ENCODE measurements around the gene ZNF217. TPM values are rescaled to one million over a fixed set of nuclear protein-coding genes. Genes with fewer than 3 reads are reported as not detected.

Gene ZNF217
- total RNA-seq, 1 experiment from 2014 or later, result 33.8 TPM

DNA sequence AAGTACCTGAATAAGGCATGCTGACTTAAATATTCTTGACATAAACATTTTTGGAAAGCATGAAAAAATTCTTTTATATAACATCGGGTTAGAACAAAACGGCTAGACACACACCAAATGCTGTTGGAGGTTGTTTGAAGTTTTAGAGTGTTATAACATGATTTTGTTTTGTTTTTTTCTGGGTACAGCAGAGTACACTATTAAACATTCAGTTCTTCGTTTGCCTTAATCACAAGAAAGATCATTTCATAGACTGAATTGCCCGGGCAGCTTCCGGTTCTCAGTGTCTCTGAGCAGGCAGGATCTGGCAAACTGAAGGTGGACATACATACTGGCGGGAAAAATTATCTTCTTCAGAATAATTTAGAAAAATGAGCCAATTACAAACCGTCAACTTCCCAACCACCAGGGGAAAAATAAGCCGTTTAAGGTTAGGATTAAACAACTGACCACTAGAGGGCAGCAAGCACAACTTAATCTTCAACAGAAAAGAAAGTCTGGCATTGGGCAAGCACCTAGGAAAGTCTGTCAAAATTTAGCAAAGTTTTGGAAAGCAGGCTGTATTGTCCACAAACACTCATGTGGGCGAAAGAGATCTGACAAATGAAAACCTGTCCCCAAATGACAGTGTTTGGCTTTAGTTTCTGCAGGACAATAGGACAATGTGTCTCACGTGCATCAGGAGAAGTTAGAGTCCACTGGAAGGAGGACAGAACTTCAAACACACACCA lies 15.0 kb downstream of the ZNF217 start:
- ChIA-PET RAD21 (ENCODE audit: low non-redundant PET in 1 of 2, low total read pairs in 2 of 2, uncharacterized antibody in 2 of 2, unreplicated experiment in 2 of 2) (no interaction called here), CTCF (interaction anchor here (1.0 to 2.0 kb wide), 7 partner anchors 11 to 361 kb away, joined by 3 to 24 read pairs (median 5); no protein-coding TSS in a partner anchor), POLR2A (interaction anchor here (0.6 to 0.8 kb wide), 2 partner anchors 44 to 246 kb away, joined by 3 read pairs; no protein-coding TSS in a partner anchor)
- DNase-seq (ENCODE audit: low read depth, low spot score), result peak; percentile 82
- H3K4me2 ChIP-seq (ENCODE audit: low read length), result peak overlapping the region; percentile 32
- peak overlapping the region; percentile 47; the same call in 1 of the 2 replicates for H3K27ac ChIP-seq (ENCODE audit: low read depth, low read length)
- no peaks in the 10 kb centered on the region for H3K9me2 ChIP-seq (ENCODE audit: insufficient read depth)
- H3K9me3 ChIP-seq (ENCODE audit: control insufficient read depth in 1 of 2, insufficient read depth in 1 of 2, low read depth in 1 of 2, low read length in 2 of 2), result no peaks in the 10 kb centered on the region
- BruUV-seq (replicated peaks), result no TSS peak
- intact Hi-C loops (cut with micrococcal nuclease), result loop anchor here (1.0 to 5.0 kb wide), 5 partner anchors 291 to 619 kb away; no protein-coding TSS in a partner anchor
- H3K36me3 ChIP-seq (ENCODE audit: control insufficient read depth in 1 of 2, insufficient read depth in 2 of 2, low read length in 2 of 2), result peaks cover 55 to 63% of the 10 kb centered on the region in 2 experiments
- peaks cover 99% of the 10 kb centered on the region for H3K79me2 ChIP-seq (ENCODE audit: insufficient read depth, low read length)
- H4K20me1 ChIP-seq (ENCODE audit: insufficient read depth), result no peaks in the 10 kb centered on the region
- no peaks in the 10 kb centered on the region for H3K27me3 ChIP-seq (ENCODE audit: insufficient read depth, low read length)
- H3K4me3 ChIP-seq (replicated peaks in 1 of 2; ENCODE audit: low read depth in 1 of 2, low read length in 2 of 2), result no peak overlapping the region
- peak; percentile 83 for ATAC-seq
- no peak overlapping the region for H3K9ac ChIP-seq (ENCODE audit: low read length)
- H3K4me1 ChIP-seq (ENCODE audit: control insufficient read depth in 1 of 2, insufficient read depth in 2 of 2, low read length in 2 of 2), result peaks cover 17 to 25% of the 10 kb centered on the region in 2 experiments
- no peak overlapping the region for H2AFZ ChIP-seq (ENCODE audit: low read depth, low read length, poor library complexity, severe bottlenecking)
- TF ChIP-seq SP1 (IDR thresholded peaks at IDR 0.05; ENCODE audit: low read depth) (0 out of 2 replicates have a peak, but pooled peaks have one; percentile 0), CBX3 (IDR thresholded peaks at IDR 0.05; ENCODE audit: low read depth) (no peak), TCF7L2 (IDR thresholded peaks at IDR 0.05; ENCODE audit: borderline replicate concordance, extremely low read depth, insufficient read depth, insufficient read length) (no peak), POLR2A (IDR thresholded peaks at IDR 0.05; ENCODE audit: borderline replicate concordance, extremely low read depth, insufficient read depth, insufficient read length) (no peak), YY1 (IDR thresholded peaks at IDR 0.05; ENCODE audit: extremely low read depth, insufficient replicate concordance, low read depth, low read length) (no peak), SIN3A (IDR thresholded peaks at IDR 0.05; ENCODE audit: low read depth) (peak; percentile 31; the same call in 1 of the 2 replicates), ZFX (IDR thresholded peaks at IDR 0.05) (no peak), RAD21 (IDR thresholded peaks at IDR 0.05; ENCODE audit: low read depth) (peak; percentile 90), CEBPB (IDR thresholded peaks at IDR 0.05; ENCODE audit: low read depth) (peak; percentile 65), POLR2AphosphoS5 (IDR thresholded peaks at IDR 0.05; ENCODE audit: low read depth, low read length) (no peak), SRF (IDR thresholded peaks at IDR 0.05; ENCODE audit: low read depth) (0 out of 2 replicates have a peak, but pooled peaks have one; percentile 63), EZH2phosphoT487 (IDR thresholded peaks at IDR 0.05; ENCODE audit: borderline replicate concordance) (no peak), ZNF274 (IDR thresholded peaks at IDR 0.05; ENCODE audit: low read depth, low read length) (no peak)
- TF ChIP-seq, protein P1, sequence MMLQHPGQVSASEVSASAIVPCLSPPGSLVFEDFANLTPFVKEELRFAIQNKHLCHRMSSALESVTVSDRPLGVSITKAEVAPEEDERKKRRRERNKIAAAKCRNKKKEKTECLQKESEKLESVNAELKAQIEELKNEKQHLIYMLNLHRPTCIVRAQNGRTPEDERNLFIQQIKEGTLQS (IDR thresholded peaks at IDR 0.05), result no peak
- TF ChIP-seq, protein P2, sequence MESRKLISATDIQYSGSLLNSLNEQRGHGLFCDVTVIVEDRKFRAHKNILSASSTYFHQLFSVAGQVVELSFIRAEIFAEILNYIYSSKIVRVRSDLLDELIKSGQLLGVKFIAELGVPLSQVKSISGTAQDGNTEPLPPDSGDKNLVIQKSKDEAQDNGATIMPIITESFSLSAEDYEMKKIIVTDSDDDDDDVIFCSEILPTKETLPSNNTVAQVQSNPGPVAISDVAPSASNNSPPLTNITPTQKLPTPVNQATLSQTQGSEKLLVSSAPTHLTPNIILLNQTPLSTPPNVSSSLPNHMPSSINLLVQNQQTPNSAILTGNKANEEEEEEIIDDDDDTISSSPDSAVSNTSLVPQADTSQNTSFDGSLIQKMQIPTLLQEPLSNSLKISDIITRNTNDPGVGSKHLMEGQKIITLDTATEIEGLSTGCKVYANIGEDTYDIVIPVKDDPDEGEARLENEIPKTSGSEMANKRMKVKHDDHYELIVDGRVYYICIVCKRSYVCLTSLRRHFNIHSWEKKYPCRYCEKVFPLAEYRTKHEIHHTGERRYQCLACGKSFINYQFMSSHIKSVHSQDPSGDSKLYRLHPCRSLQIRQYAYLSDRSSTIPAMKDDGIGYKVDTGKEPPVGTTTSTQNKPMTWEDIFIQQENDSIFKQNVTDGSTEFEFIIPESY (IDR thresholded peaks at IDR 0.05; ENCODE audit: extremely low read depth, insufficient replicate concordance, low read length), result no peak
- TF ChIP-seq, protein P3, sequence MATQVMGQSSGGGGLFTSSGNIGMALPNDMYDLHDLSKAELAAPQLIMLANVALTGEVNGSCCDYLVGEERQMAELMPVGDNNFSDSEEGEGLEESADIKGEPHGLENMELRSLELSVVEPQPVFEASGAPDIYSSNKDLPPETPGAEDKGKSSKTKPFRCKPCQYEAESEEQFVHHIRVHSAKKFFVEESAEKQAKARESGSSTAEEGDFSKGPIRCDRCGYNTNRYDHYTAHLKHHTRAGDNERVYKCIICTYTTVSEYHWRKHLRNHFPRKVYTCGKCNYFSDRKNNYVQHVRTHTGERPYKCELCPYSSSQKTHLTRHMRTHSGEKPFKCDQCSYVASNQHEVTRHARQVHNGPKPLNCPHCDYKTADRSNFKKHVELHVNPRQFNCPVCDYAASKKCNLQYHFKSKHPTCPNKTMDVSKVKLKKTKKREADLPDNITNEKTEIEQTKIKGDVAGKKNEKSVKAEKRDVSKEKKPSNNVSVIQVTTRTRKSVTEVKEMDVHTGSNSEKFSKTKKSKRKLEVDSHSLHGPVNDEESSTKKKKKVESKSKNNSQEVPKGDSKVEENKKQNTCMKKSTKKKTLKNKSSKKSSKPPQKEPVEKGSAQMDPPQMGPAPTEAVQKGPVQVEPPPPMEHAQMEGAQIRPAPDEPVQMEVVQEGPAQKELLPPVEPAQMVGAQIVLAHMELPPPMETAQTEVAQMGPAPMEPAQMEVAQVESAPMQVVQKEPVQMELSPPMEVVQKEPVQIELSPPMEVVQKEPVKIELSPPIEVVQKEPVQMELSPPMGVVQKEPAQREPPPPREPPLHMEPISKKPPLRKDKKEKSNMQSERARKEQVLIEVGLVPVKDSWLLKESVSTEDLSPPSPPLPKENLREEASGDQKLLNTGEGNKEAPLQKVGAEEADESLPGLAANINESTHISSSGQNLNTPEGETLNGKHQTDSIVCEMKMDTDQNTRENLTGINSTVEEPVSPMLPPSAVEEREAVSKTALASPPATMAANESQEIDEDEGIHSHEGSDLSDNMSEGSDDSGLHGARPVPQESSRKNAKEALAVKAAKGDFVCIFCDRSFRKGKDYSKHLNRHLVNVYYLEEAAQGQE (IDR thresholded peaks at IDR 0.05; ENCODE audit: low read depth), result no peak
- TF ChIP-seq, protein P4, sequence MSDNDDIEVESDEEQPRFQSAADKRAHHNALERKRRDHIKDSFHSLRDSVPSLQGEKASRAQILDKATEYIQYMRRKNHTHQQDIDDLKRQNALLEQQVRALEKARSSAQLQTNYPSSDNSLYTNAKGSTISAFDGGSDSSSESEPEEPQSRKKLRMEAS (IDR thresholded peaks at IDR 0.05), result 0 out of 2 replicates have a peak, but pooled peaks have one; percentile 18
